GM23338 (cell line): Measurements from ENCODE around the gene ZEB2. TPM values are rescaled to one million over a fixed set of nuclear protein-coding genes. Genes with fewer than 3 reads are reported as not detected.

Experiments used
- ATAC-seq: fragments of 200-7000 bp; cut with Tn5 transposase; 3 replicates; pipeline ENCODE4 v1.9.1; 2020
- DNase-seq: peaks from one replicate; pipeline ENCODE4 v3.0.0-alpha.2; 2015; ENCODE audit warnings: low spot score
- H2AFZ ChIP-seq: fragments of 200-600 bp; sonication (generic); 2 replicates; pipeline ENCODE4 v1.8.0; 2016; ENCODE audit warnings: antibody characterized with exemption, mild to moderate bottlenecking, moderate library complexity
- H3F3A ChIP-seq: fragments of 200-600 bp; sonication (generic); replicated peaks from 2 replicates; pipeline ENCODE4 v1.8.0; 2017; ENCODE audit warnings: antibody characterized with exemption, mixed run types, low read depth
- H3K27ac ChIP-seq: fragments of 200-600 bp; sonication (generic); 2 replicates; pipeline ENCODE4 v1.6.1; 2016; ENCODE audit warnings: low read depth
- H3K27me3 ChIP-seq: fragments of 200-600 bp; sonication (generic); 2 replicates; pipeline ENCODE4 v1.8.0; 2016; ENCODE audit warnings: mild to moderate bottlenecking, mixed run types, moderate library complexity; ENCODE audit not compliant: insufficient read depth
- H3K36me3 ChIP-seq: fragments of 200-600 bp; sonication (generic); 2 replicates; pipeline ENCODE4 v1.8.0; 2016; ENCODE audit warnings: mild to moderate bottlenecking; ENCODE audit not compliant: insufficient read depth
- H3K4me1 ChIP-seq: fragments of 200-600 bp; sonication (generic); 2 replicates; pipeline ENCODE4 v1.8.0; 2016; ENCODE audit warnings: mild to moderate bottlenecking, moderate library complexity; ENCODE audit not compliant: insufficient read depth
- H3K4me2 ChIP-seq: fragments of 200-600 bp; sonication (generic); 2 replicates; pipeline ENCODE4 v1.7.1; 2017; ENCODE audit warnings: mixed run types
- H3K4me3 ChIP-seq: fragments of 200-600 bp; sonication (generic); 2 replicates; pipeline ENCODE4 v1.6.1; 2016; ENCODE audit warnings: mixed run types
- H3K79me2 ChIP-seq: fragments of 200-600 bp; sonication (generic); replicated peaks from 2 replicates; pipeline ENCODE4 v1.8.0; 2017; ENCODE audit warnings: mild to moderate bottlenecking; ENCODE audit not compliant: insufficient read depth
- H3K9me2 ChIP-seq: fragments of 200-600 bp; sonication (generic); 2 replicates; pipeline ENCODE4 v1.8.0; 2017; ENCODE audit not compliant: insufficient read depth
- H4K20me1 ChIP-seq: fragments of 200-600 bp; sonication (generic); replicated peaks from 2 replicates; pipeline ENCODE4 v1.8.0; 2017; ENCODE audit warnings: mild to moderate bottlenecking; ENCODE audit not compliant: insufficient read depth
- H3K27ac Mint-ChIP-seq: 2 replicates; pipeline ENCODE4 v1.8.0; 2020; ENCODE audit warnings: inconsistent platforms, mild to moderate bottlenecking, moderate library complexity, mixed read lengths
- H3K27me3 Mint-ChIP-seq: 3 replicates; pipeline ENCODE4 v1.8.0; 2022; ENCODE audit warnings: low read depth, mild to moderate bottlenecking, moderate library complexity, mixed read lengths, inconsistent platforms; ENCODE audit not compliant: insufficient read depth, poor library complexity
- H3K36me3 Mint-ChIP-seq: 3 replicates; pipeline ENCODE4 v1.8.0; 2021; ENCODE audit warnings: low read depth, mild to moderate bottlenecking, inconsistent platforms, moderate library complexity, mixed read lengths
- H3K4me1 Mint-ChIP-seq: 3 replicates; pipeline ENCODE4 v1.8.0; 2020; ENCODE audit warnings: mild to moderate bottlenecking, inconsistent platforms, mixed read lengths
- H3K4me3 Mint-ChIP-seq: 3 replicates; pipeline ENCODE4 v1.8.0; 2021; ENCODE audit warnings: moderate library complexity, mild to moderate bottlenecking, inconsistent platforms, mixed read lengths
- H3K9me3 Mint-ChIP-seq: 3 replicates; pipeline ENCODE4 v1.8.0; 2020; ENCODE audit warnings: moderate library complexity, mild to moderate bottlenecking, inconsistent platforms, mixed read lengths
- CREB1 ChIP-seq: fragments of 250-450 bp; sonication (Bioruptor Pico); IDR thresholded peaks from 2 replicates; pipeline ENCODE4 v1.5.0; 2020; ENCODE audit warnings: low read depth, mild to moderate bottlenecking, moderate library complexity
- CTCF ChIP-seq, 2 experiments: fragments of 200-600 bp in 1 of 2; sonication (generic) in 1 of 2; conservative IDR thresholded peaks; 2 replicates each; pipeline versions ENCODE4 v1.5.1 to v1.6.1; 2016 to 2017; ENCODE audit warnings: antibody characterized with exemption in 2 of 2, low read depth in 2 of 2, mild to moderate bottlenecking in 2 of 2, moderate library complexity in 1 of 2
- ETS1 ChIP-seq: IDR thresholded peaks from 2 replicates; pipeline ENCODE4 v1.6.1; 2016; ENCODE audit warnings: antibody characterized with exemption
- EZH2 ChIP-seq: fragments of 200-600 bp; sonication (generic); IDR thresholded peaks from one replicate; pipeline ENCODE4 v1.8.0; 2017; ENCODE audit warnings: antibody characterized with exemption, mild to moderate bottlenecking, low read depth; ENCODE audit not compliant: unreplicated experiment
- EZH2phosphoT487 ChIP-seq: fragments of 200-600 bp; sonication (generic); IDR thresholded peaks from one replicate; pipeline ENCODE4 v1.8.1; 2018; ENCODE audit warnings: antibody characterized with exemption; ENCODE audit not compliant: unreplicated experiment
- JUNB ChIP-seq: IDR thresholded peaks from one replicate; pipeline ENCODE4 v1.6.1; 2016; ENCODE audit warnings: antibody characterized with exemption; ENCODE audit not compliant: unreplicated experiment
- NANOG ChIP-seq: IDR thresholded peaks from 2 replicates; pipeline ENCODE4 v1.6.1; 2016; ENCODE audit warnings: antibody characterized with exemption, borderline replicate concordance
- POLR2AphosphoS5 ChIP-seq: IDR thresholded peaks from 2 replicates; pipeline ENCODE4 v1.6.1; 2016; ENCODE audit warnings: antibody characterized with exemption, low read depth
- REST ChIP-seq: IDR thresholded peaks from one replicate; pipeline ENCODE4 v1.6.1; 2018; ENCODE audit warnings: antibody characterized with exemption; ENCODE audit not compliant: unreplicated experiment
- STAT1 ChIP-seq: IDR thresholded peaks from one replicate; pipeline ENCODE4 v1.6.1; 2016; ENCODE audit warnings: antibody characterized with exemption; ENCODE audit not compliant: unreplicated experiment
- ZNF114 ChIP-seq: fragments of 250-450 bp; sonication (Bioruptor Pico); IDR thresholded peaks from 2 replicates; pipeline ENCODE4 v1.5.0; 2020; ENCODE audit warnings: mild to moderate bottlenecking, moderate library complexity
- ZNF331 ChIP-seq: fragments of 250-450 bp; sonication (Bioruptor Pico); IDR thresholded peaks from 2 replicates; pipeline ENCODE4 v1.5.0; 2020; ENCODE audit warnings: low read depth, mild to moderate bottlenecking, moderate library complexity
- ZNF462 ChIP-seq: fragments of 250-450 bp; sonication (Bioruptor Pico); IDR thresholded peaks from 2 replicates; pipeline ENCODE4 v1.5.0; 2020; ENCODE audit warnings: mild to moderate bottlenecking, moderate library complexity
- polyA plus RNA-seq: library from polyadenylated mRNA; unstranded; fragments of >200 nt; fragmentation: Nextera tagmentation; extraction: Ambion mirVana; gene quantifications from 2 replicates; pipeline ENCODE4 v1.2.1, GENCODE V29; 2016
- total RNA-seq: library from RNA; depleted of rRNA; stranded (reverse); fragments of >200 nt; shearing (Covaris generic); gene quantifications from 2 replicates; pipeline ENCODE4 v1.2.3, GENCODE V29; 2014

ZEB2 gene
- total and polyA plus RNA-seq, 2 experiments from 2014 or later: 0.45 TPM; not detected in 1

GRCh38 chr2:144396318-144396717, 123.6 kb downstream of the ZEB2 start:
- H3K36me3 Mint-ChIP-seq: no peaks in the 10 kb centered on the region

More at GRCh38 chr2:144396318-144396717, 123.6 kb downstream of the ZEB2 start:
- Histone ChIP-seq H4K20me1 (no peaks in the 10 kb centered on the region), H3K4me1 (peaks cover 5% of the 10 kb centered on the region; the same call in 1 of the 2 replicates), H2AFZ (no peak overlapping the region), H3K36me3 (no peaks in the 10 kb centered on the region), H3K4me2 (no peak overlapping the region), H3F3A (no peaks in the 10 kb centered on the region), H3K27ac (no peak overlapping the region), H3K4me3 (no peak overlapping the region), H3K79me2 (no peaks in the 10 kb centered on the region), H3K9me2 (peaks cover 13% of the 10 kb centered on the region), H3K27me3 (peaks cover 5% of the 10 kb centered on the region)
- H3K4me3 Mint-ChIP-seq: no peak overlapping the region
- H3K4me1 Mint-ChIP-seq: peaks cover 4% of the 10 kb centered on the region; the same call in 2 of the 3 replicates
- H3K27ac Mint-ChIP-seq: no peak overlapping the region
- no peaks in the 10 kb centered on the region for H3K9me3 Mint-ChIP-seq
- no peaks in the 10 kb centered on the region for H3K27me3 Mint-ChIP-seq
- TF ChIP-seq JUNB (no peak), REST (no peak), NANOG (no peak), ZNF462 (CRISPR knock-in tag) (no peak), STAT1 (no peak), CTCF (conservative IDR thresholded peaks at IDR 0.05; ENCODE audit: low read depth in 2 of 2) (no peak), POLR2AphosphoS5 (no peak), CREB1 (CRISPR knock-in tag) (no peak), ZNF114 (CRISPR knock-in tag) (no peak), ZNF331 (no peak), ETS1 (no peak), EZH2phosphoT487 (no peak), EZH2 (no peak)
- DNase-seq (no peak), ATAC-seq (no peak)
